GM12874 (cell line): ENCODE data around the gene KIF15.

Experiments
- TF ChIP-seq, protein P1 (sequence below): IDR thresholded peaks from 2 replicates; pipeline ENCODE4 v1.5.1; 2011; ENCODE audit warnings: low read depth, mild to moderate bottlenecking, control low read depth, low read length, moderate library complexity; ENCODE audit not compliant: insufficient read depth

The KIF15 gene

DNA sequence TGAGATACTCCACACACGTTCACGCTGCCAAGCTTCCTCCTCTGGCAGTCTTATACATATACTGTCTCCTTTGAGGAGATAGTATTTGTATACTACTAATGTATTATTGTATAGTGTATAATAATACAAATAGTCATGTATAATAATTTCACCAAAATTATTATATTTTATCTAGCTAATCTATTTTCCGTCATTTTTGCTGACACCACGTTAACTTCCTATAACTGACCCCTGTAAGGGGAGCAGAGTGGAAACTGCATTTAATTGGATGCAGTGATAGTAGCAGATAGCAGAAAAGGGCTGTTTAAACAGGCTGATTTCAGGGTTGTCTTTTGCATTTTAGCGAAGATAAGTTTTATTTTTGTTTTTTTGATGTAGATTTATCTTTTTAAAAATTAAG, 69.6 kb downstream of the KIF15 start:
- TF ChIP-seq, protein P1, sequence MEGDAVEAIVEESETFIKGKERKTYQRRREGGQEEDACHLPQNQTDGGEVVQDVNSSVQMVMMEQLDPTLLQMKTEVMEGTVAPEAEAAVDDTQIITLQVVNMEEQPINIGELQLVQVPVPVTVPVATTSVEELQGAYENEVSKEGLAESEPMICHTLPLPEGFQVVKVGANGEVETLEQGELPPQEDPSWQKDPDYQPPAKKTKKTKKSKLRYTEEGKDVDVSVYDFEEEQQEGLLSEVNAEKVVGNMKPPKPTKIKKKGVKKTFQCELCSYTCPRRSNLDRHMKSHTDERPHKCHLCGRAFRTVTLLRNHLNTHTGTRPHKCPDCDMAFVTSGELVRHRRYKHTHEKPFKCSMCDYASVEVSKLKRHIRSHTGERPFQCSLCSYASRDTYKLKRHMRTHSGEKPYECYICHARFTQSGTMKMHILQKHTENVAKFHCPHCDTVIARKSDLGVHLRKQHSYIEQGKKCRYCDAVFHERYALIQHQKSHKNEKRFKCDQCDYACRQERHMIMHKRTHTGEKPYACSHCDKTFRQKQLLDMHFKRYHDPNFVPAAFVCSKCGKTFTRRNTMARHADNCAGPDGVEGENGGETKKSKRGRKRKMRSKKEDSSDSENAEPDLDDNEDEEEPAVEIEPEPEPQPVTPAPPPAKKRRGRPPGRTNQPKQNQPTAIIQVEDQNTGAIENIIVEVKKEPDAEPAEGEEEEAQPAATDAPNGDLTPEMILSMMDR, result no peak

DNA sequence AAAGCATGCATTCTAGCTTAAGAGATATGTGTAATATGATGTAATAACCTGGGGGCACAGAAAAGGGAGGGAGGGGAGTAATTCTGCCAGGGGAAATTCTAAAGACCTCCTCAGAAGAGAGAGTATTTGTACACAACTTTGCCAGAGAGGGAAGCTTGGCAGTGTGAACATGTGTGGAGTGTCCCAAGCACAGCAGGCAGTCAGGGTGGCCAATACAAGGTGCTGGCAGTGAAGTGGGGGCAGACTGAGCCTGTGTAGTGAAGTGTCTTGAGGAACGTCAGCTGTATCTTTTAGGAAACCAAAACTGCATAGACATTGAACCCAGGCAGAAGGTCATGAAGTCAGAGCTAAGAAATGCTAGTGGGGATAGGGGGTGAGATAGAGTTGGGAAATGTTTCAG, 70.4 kb downstream of the KIF15 start:
- TF ChIP-seq, protein P1, result no peak

DNA sequence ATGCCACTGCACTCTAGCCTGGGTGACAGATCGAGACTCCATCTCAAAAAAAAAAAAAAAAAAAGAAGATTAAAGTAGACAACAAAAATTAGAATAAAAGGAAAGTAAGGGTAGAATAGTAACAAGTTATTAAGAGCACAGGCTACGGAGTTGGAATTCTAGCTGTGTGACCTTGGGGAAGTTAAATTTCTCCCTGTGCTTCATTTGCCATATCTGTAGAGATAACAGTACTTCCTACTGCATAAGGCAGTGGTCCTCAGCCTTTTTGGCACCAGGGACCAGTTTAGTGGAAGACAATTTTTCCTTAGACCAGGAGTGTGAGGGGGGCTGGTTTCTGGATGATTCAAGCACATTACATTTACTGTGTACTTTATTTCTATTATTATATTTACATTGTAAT, 71.4 kb downstream of the KIF15 start:
- TF ChIP-seq, protein P1, result no peak

DNA sequence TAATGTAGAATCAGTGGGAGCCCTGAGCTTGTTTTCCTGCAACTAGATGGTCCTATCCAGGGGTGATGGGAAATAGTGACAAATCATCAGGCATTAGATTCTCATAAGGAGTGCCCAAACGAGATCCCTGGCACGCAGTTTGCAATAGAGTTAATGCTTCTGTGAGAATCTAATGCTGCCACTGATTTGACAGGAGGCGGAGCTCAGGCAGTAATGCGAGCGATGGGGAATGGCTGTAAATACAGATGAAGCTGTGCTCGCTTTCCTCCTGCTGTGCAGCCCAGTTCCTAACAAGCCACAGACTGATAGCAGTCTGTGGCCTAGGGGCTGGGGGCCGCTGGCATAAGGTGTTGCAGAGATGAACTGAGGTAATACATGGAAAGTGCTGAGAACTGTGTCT, 71.8 kb downstream of the KIF15 start:
- TF ChIP-seq, protein P1, result no peak

DNA sequence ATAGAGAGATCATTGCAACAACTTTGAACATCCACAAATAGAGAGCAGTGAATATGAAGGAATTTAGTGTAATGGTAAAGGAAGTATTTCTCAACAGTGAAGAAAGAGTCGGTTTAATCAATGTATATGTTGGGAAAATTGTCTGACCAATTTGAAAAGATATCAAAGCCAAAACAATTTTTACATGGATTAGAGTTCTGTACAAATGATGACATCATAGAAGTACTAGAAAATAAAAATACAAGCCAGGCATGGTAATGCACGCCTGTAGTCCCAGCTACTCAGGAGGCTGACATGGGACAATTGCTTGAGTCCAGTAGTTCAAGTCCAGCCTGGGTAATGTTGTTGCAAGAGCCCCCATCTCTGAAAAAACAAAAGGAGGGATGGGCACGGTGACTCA, 74.1 kb downstream of the KIF15 start:
- TF ChIP-seq, protein P1, result no peak

DNA sequence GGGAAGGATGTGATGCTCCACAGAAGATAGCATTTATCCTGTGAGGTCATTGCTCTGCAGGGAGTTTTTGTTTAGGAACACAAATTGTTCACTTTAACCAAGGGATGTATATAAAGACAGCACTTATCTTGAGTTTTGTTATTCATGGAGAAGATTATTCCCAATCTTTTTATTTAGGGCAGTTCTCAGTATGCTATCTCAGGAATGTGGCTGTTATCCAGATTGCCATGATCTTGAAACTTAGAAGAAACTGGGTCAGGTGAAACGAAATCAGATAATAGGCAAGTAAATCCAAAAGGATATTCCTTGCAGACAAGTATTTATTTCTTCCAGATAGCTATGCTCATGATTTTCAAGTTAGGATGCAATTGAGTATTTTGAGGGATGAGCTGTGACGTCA, 80.8 kb downstream of the KIF15 start:
- TF ChIP-seq, protein P1, result no peak

DNA sequence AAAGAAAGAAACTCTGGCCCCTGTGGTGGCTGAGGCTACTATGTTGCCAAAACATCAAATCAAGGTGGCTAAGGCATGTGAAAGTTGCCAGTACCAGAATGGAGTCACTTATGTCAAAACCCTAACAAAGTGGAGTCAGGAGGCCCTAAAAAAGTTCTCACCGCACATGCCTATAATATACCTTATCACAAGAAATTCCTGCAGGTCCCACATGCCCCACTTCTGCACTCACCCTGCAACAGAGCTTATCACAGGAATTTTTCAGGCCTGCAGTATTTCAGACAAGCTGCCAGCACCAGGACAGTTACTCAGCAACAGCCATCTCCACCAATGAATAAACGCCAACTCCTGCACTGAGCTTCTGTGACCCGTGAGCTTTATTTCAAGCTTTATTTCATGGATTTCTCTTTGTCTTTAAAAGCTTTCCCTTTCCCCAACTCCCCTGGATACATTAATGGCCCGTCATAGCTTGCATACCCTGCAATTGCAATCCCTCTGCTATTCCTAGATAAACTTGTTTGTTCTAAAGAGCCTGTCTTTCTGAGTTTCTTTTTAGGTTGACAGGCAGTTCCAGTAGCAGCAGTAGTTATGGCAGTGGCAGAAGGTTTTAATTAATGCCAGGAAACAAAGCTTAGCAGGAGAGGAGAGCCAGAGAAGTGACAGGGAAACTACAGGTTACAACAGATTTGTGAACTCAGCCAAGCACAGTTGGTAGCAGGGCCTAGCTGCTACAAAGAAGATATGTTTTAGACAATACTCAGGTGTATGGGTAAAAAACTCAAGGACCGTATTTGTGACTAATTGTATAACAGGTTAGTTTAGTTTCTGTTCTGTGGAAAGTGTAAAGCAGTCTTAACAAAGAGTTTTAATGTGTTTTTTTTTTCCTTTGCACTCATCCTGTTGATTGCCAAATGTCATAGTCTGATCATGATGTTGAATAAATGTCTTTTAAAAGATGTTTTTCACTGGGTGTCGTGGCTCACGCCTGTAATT, 84.2 kb downstream of the KIF15 start:
- TF ChIP-seq, protein P1, result no peak
